ENCODE results near the gene C1orf94. TPM values are rescaled to one million over a fixed set of nuclear protein-coding genes. Genes with fewer than 3 reads are reported as not detected.

C1orf94 gene
- polyA plus RNA-seq, 1 experiment = not detected

GRCh38 chr1:34190692-34191091 lies 14.0 kb downstream of the C1orf94 start:
- Histone ChIP-seq H3K4me3 (ENCODE audit: low read depth, low read length) (no peak overlapping the region), H3K27me3 (ENCODE audit: control insufficient read depth, insufficient read depth, low read length) (no peaks in the 10 kb centered on the region), H3K36me3 (ENCODE audit: control insufficient read depth, insufficient read depth, low read length) (no peaks in the 10 kb centered on the region)
- CTCF ChIA-PET = interaction anchor here (0.6 kb wide), 2 partner anchors 24 to 247 kb away, joined by 3 to 5 read pairs; no protein-coding TSS in a partner anchor
- POLR2A ChIA-PET = no interaction called here
- no peak for DNase-seq (ENCODE audit: low read depth)
- TF ChIP-seq CTCF (IDR thresholded peaks at IDR 0.05; ENCODE audit: insufficient read depth, low read depth, low read length) = no peak

- ChIA-PET CTCF (no interaction called here), POLR2A (no interaction called here)
- H3K27me3 ChIP-seq (ENCODE audit: control insufficient read depth, insufficient read depth, low read length) = no peaks in the 10 kb centered on the region
- no peak for DNase-seq (ENCODE audit: low read depth)
- no peaks in the 10 kb centered on the region for H3K36me3 ChIP-seq (ENCODE audit: control insufficient read depth, insufficient read depth, low read length)
- no peak overlapping the region for H3K4me3 ChIP-seq (ENCODE audit: low read depth, low read length)
- no peak for TF ChIP-seq CTCF (IDR thresholded peaks at IDR 0.05; ENCODE audit: insufficient read depth, low read depth, low read length)
Observed at GRCh38 chr1:34192621-34193020, 15.9 kb downstream of the C1orf94 start.

GRCh38 chr1:34199927-34200326 lies 23.2 kb downstream of the C1orf94 start:
- Histone ChIP-seq H3K36me3 (ENCODE audit: control insufficient read depth, insufficient read depth, low read length) (no peaks in the 10 kb centered on the region), H3K4me3 (ENCODE audit: low read depth, low read length) (no peak overlapping the region), H3K27me3 (ENCODE audit: control insufficient read depth, insufficient read depth, low read length) (no peaks in the 10 kb centered on the region)
- no peak for TF ChIP-seq CTCF (IDR thresholded peaks at IDR 0.05; ENCODE audit: insufficient read depth, low read depth, low read length)
- peak; percentile 1 for DNase-seq (ENCODE audit: low read depth)
- CTCF ChIA-PET = no interaction called here
- POLR2A ChIA-PET = interaction anchor here (0.6 kb wide), 1 partner anchor 546 kb away, joined by 3 read pairs; no protein-coding TSS in a partner anchor

GRCh38 chr1:34212673-34213072 lies 36.0 kb downstream of the C1orf94 start:
- no peak for TF ChIP-seq CTCF (IDR thresholded peaks at IDR 0.05; ENCODE audit: insufficient read depth, low read depth, low read length)

GRCh38 chr1:34213956-34214355 lies 37.2 kb downstream of the C1orf94 start:
- H3K27me3 ChIP-seq (ENCODE audit: control insufficient read depth, insufficient read depth, low read length) = no peaks in the 10 kb centered on the region
- DNase-seq (ENCODE audit: low read depth) = no peak
- CTCF ChIA-PET = no interaction called here
- H3K36me3 ChIP-seq (ENCODE audit: control insufficient read depth, insufficient read depth, low read length) = no peaks in the 10 kb centered on the region
- H3K4me3 ChIP-seq (ENCODE audit: low read depth, low read length) = no peak overlapping the region
- no peak for TF ChIP-seq CTCF (IDR thresholded peaks at IDR 0.05; ENCODE audit: insufficient read depth, low read depth, low read length)
- POLR2A ChIA-PET = no interaction called here

More at GRCh38 chr1:34212673-34213072, 36.0 kb downstream of the C1orf94 start:
- no peak overlapping the region for H3K4me3 ChIP-seq (ENCODE audit: low read depth, low read length)
- no peaks in the 10 kb centered on the region for H3K27me3 ChIP-seq (ENCODE audit: control insufficient read depth, insufficient read depth, low read length)
- ChIA-PET POLR2A (no interaction called here), CTCF (no interaction called here)
- no peaks in the 10 kb centered on the region for H3K36me3 ChIP-seq (ENCODE audit: control insufficient read depth, insufficient read depth, low read length)
- no peak for DNase-seq (ENCODE audit: low read depth)
